Erythroblast (primary cell): Measurements from ENCODE around the gene NDUFAF8.

Source experiments
- DNase-seq, 2 experiments: peaks; one replicate each; lab custom pipeline; 2025; lab: John Stamatoyannopoulos, UW
- GATA1 ChIP-seq: IDR thresholded peaks from 2 replicates; pipeline ENCODE4 v1.6.1; 2011; ENCODE audit warnings: low read depth, mild to moderate bottlenecking, control low read depth, low read length, moderate library complexity
- POLR2A ChIP-seq: IDR thresholded peaks from 2 replicates; pipeline ENCODE4 v1.6.1; 2011; ENCODE audit warnings: mild to moderate bottlenecking, low read length

Gene NDUFAF8

GRCh38 chr17:81196505-81197408 is 42.4 kb upstream of the NDUFAF8 start:
- no peak for DNase-seq
- TF ChIP-seq GATA1 (no peak), POLR2A (no peak)

DNA sequence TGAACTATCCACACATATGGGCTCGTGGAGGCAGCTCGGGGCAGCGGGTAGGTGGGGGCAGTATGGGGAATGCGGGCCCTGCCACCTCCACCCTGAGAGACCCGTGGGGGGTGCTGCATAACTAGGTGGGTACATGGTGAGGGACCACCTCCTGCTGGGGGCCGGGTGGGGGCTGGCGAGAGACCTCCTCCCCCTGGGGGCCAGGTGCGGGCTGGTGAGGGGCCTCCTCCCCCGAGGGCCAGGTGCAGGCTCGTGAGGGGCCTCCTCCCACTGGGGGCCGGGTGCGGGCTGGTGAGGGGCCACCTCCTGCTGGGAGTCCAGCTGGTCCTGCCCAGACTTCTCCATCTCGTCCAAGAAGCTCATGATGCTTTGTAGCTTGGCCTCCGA is 41.7 kb upstream of the NDUFAF8 start:
- TF ChIP-seq GATA1, result no peak
- no peak for DNase-seq

DNA sequence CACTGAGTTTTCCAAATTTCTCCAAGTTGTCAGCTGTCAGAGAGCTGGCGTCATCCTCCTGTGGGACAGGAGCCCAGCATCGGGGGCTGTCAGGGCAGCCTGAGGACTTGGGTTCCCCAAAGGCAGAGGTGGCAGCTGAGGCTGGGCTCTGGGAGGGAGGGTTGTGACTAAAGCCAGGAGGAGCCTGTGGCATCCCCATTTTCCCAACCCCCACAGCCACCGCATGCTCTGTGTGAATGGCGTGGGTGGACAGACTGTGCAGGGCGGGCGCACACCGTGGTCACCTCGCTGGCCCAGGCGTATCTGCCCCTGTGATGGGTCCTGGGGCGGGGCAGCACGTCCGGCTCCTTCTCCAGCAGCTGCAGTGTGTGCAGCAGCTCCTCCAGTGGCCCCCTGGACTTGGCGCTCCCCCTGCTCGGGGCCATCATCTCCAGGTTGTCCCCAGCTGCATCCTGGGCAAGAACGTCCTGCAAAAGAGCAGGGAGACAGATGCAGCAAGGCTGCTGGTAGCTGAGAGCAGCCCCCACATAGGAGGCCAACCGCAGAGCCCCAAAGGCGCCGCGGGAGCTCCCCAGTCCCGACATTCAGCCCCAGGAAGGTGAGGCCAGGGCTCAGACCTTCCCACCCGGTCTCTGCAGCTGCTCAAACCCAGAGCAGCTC is 41.2 kb upstream of the NDUFAF8 start:
- no peak for TF ChIP-seq POLR2A
- no peak for TF ChIP-seq GATA1
- no peak for DNase-seq

DNA sequence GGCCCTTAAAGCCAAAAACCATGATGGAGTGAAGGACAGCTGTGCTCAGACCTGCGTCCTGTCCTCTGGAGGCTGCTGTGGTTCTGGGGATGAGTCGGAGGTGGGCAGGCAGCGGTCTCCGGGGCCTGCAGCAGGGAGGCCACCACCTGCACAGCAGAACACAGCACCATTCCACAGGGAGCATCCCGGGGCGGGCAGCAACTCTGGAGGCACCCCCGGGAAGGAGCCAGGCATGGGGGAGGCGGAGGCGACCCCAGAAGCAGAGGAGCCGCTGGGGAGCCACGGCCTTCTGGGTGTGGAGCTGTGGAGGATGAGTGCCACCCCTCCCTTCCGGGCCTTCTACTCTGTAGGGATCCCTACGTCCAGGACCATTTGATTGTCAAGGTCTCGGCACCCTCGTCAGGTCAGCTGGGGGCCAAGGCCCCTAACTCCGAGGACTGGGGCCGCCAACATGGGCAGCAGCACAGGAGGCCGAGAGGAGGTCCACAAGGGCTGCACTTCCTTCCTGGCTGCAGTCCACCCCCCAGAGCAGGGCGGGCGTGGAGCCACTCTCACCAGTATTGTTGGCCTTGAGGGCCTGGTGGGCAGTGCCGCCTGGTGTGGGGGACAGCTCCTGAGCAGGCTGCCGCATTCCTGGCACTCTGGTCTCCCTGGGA is 40.2 kb upstream of the NDUFAF8 start:
- no peak for DNase-seq
- TF ChIP-seq GATA1 (no peak), POLR2A (no peak)

- no peak for DNase-seq
Measured at GRCh38 chr17:81199482-81199830, 39.7 kb upstream of the NDUFAF8 start.

GRCh38 chr17:81200201-81200600 is 38.9 kb upstream of the NDUFAF8 start:
- DNase-seq, result no peak
- TF ChIP-seq POLR2A (no peak), GATA1 (no peak)

More at GRCh38 chr17:81199482-81199830, 39.7 kb upstream of the NDUFAF8 start:
- TF ChIP-seq GATA1 (no peak), POLR2A (no peak)

- TF ChIP-seq POLR2A (no peak), GATA1 (no peak)
- peak; percentile 79 to 84 for DNase-seq
Measured at GRCh38 chr17:81200695-81201580, 38.2 kb upstream of the NDUFAF8 start.

GRCh38 chr17:81202318-81202717 is 36.8 kb upstream of the NDUFAF8 start:
- TF ChIP-seq POLR2A, result no peak
- TF ChIP-seq GATA1, result no peak
- DNase-seq, result no peak

DNA sequence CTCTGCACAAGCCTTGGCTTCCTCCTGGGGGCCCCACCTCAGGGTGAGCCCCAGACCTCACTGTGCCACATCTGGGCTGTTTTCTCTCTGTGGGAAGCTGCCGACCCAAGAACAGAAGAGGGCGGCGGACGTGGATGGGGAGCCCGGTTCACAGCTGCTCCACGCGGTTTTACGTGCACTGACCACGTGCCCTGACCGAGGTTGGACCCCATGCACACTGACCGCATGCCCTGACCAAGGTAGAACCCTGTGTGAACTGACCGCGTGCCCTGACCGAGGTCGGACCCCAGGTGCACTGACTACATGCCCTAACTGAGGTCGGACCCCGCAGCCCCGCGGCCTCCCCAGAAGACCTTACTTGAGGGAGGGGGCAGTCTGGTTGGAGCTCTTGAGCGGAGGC is 36.0 kb upstream of the NDUFAF8 start:
- TF ChIP-seq POLR2A, result no peak
- TF ChIP-seq GATA1, result no peak
- no peak for DNase-seq

- TF ChIP-seq GATA1 (no peak), POLR2A (no peak)
- no peak for DNase-seq
Measured at GRCh38 chr17:81204578-81204977, 34.5 kb upstream of the NDUFAF8 start.

DNA sequence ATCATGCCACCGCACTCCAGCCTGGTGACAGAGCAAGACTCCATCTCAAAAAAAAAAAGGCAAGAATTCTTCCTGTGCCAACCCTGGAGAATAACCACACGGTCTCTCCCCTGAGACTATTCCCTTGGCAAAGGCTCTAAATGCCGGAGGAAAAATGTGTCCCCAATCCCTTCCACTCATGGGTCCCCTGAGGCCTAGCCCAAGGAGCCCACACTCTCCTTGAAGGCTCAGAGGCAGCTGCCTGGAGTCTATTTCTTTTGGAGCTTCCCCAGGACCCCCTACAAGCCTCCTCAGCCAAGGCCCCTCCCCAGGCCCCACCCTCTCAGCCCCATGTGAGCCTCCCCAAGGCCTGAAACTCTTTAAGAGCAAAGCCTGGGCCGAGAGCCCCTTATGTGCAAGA is 33.0 kb upstream of the NDUFAF8 start:
- TF ChIP-seq GATA1 (no peak), POLR2A (no peak)
- DNase-seq, result no peak

- no peak for DNase-seq
- no peak for TF ChIP-seq POLR2A
- no peak for TF ChIP-seq GATA1
Measured at GRCh38 chr17:81206657-81207056, 32.5 kb upstream of the NDUFAF8 start.

- peak in 1 of 2 experiments; percentile 59 for DNase-seq
- TF ChIP-seq POLR2A (no peak), GATA1 (no peak)
Measured at GRCh38 chr17:81207610-81208581, 31.2 kb upstream of the NDUFAF8 start.
